WTC11 (cell line): ENCODE data around the gene CDIPT. TPM values are rescaled to one million over a fixed set of nuclear protein-coding genes. Genes with fewer than 3 reads are reported as not detected.

Experiments
- ATAC-seq: fragments of 200-7000 bp; cut with Tn5 transposase; 2 replicates; pipeline ENCODE4 v1.10.0; 2021; ENCODE audit warnings: mild to moderate bottlenecking, moderate library complexity
- CTCF ChIA-PET: fragments of 300-600 bp; sonication (Branson Sonifier 250); formaldehyde crosslinking; loops from one replicate; lab custom pipeline; 2021; ENCODE audit warnings: antibody characterized with exemption; lab: Charles Lee
- POLR2A ChIA-PET: fragments of 350-600 bp; sonication (Branson Sonifier 250); formaldehyde crosslinking; loops from one replicate; lab custom pipeline; 2021; ENCODE audit warnings: antibody characterized with exemption; lab: Charles Lee
- DNase-seq: peaks from one replicate; pipeline ENCODE4 v3.0.0; 2021; ENCODE audit warnings: low spot score
- H3K27ac Mint-ChIP-seq: 2 replicates; pipeline ENCODE4 v1.8.0; 2021; ENCODE audit warnings: mixed read lengths
- H3K27me3 Mint-ChIP-seq: 2 replicates; pipeline ENCODE4 v1.8.0; 2021; ENCODE audit warnings: low read depth, mild to moderate bottlenecking, moderate library complexity, mixed read lengths
- H3K36me3 Mint-ChIP-seq: 2 replicates; pipeline ENCODE4 v1.8.0; 2021; ENCODE audit warnings: mixed read lengths
- H3K4me1 Mint-ChIP-seq: 2 replicates; pipeline ENCODE4 v1.8.0; 2022; ENCODE audit warnings: mixed read lengths
- H3K4me3 Mint-ChIP-seq: 2 replicates; pipeline ENCODE4 v1.8.0; 2021; ENCODE audit warnings: mild to moderate bottlenecking, moderate library complexity, mixed read lengths
- H3K9me3 Mint-ChIP-seq: 2 replicates; pipeline ENCODE4 v1.8.0; 2021; ENCODE audit warnings: mixed read lengths
- CREM ChIP-seq: sonication (generic); formaldehyde crosslinking; IDR thresholded peaks from 2 replicates; pipeline ENCODE4 v1.8.1; 2022; ENCODE audit warnings: mild to moderate bottlenecking, missing genetic modification reagents, moderate library complexity
- E2F5 ChIP-seq: sonication (generic); formaldehyde crosslinking; IDR thresholded peaks from 2 replicates; pipeline ENCODE4 v1.8.1; 2022; ENCODE audit warnings: mild to moderate bottlenecking, moderate library complexity, missing genetic modification reagents
- ESRRA ChIP-seq: sonication (generic); formaldehyde crosslinking; IDR thresholded peaks from 2 replicates; pipeline ENCODE4 v1.8.1; 2022; ENCODE audit warnings: mild to moderate bottlenecking, missing genetic modification reagents, borderline replicate concordance
- ETV6 ChIP-seq: sonication (generic); formaldehyde crosslinking; IDR thresholded peaks from 2 replicates; pipeline ENCODE4 v1.8.1; 2022; ENCODE audit warnings: mild to moderate bottlenecking, missing genetic modification reagents
- HMGXB4 ChIP-seq: sonication (generic); formaldehyde crosslinking; IDR thresholded peaks from 2 replicates; pipeline ENCODE4 v1.8.1; 2023; ENCODE audit warnings: mild to moderate bottlenecking, moderate library complexity, missing genetic modification reagents
- IRF2 ChIP-seq: sonication (generic); formaldehyde crosslinking; IDR thresholded peaks from 2 replicates; pipeline ENCODE4 v1.8.0; 2022; ENCODE audit warnings: low read depth, missing genetic modification reagents, borderline replicate concordance
- KAT7 ChIP-seq: sonication (generic); formaldehyde crosslinking; IDR thresholded peaks from 2 replicates; pipeline ENCODE4 v1.8.1; 2023; ENCODE audit warnings: missing genetic modification reagents, mild to moderate bottlenecking, borderline replicate concordance
- NR2C2 ChIP-seq: sonication (generic); formaldehyde crosslinking; IDR thresholded peaks from 2 replicates; pipeline ENCODE4 v1.8.0; 2022; ENCODE audit warnings: mild to moderate bottlenecking, missing genetic modification reagents
- NR3C1 ChIP-seq: sonication (generic); formaldehyde crosslinking; conservative IDR thresholded peaks from 2 replicates; pipeline ENCODE4 v1.8.1; 2023; ENCODE audit warnings: low read depth, mild to moderate bottlenecking, missing genetic modification reagents
- PRDM15 ChIP-seq: sonication (generic); formaldehyde crosslinking; IDR thresholded peaks from 2 replicates; pipeline ENCODE4 v1.8.0; 2022; ENCODE audit warnings: missing genetic modification reagents
- RORB ChIP-seq: fragments of 250-450 bp; sonication (Bioruptor Pico); IDR thresholded peaks from 2 replicates; pipeline ENCODE4 v1.9.0; 2021; ENCODE audit warnings: mild to moderate bottlenecking
- USF1 ChIP-seq: sonication (generic); formaldehyde crosslinking; IDR thresholded peaks from 2 replicates; pipeline ENCODE4 v1.8.0; 2022; ENCODE audit warnings: mild to moderate bottlenecking, missing genetic modification reagents
- ZNF232 ChIP-seq: sonication (generic); formaldehyde crosslinking; IDR thresholded peaks from 2 replicates; pipeline ENCODE4 v1.8.0; 2022; ENCODE audit warnings: mild to moderate bottlenecking, missing genetic modification reagents
- ZNF512 ChIP-seq: sonication (generic); formaldehyde crosslinking; IDR thresholded peaks from 2 replicates; pipeline ENCODE4 v1.8.1; 2022; ENCODE audit warnings: missing genetic modification reagents, borderline replicate concordance
- total RNA-seq: library from RNA; stranded (reverse); gene quantifications from 3 replicates; pipeline ENCODE4 v1.2.3, GENCODE V29; 2021
- TF ChIP-seq, protein P1 (sequence below): sonication (generic); formaldehyde crosslinking; IDR thresholded peaks from 2 replicates; pipeline ENCODE4 v1.8.0; 2023; ENCODE audit warnings: missing genetic modification reagents, mild to moderate bottlenecking, borderline replicate concordance
- TF ChIP-seq, protein P2 (sequence below): sonication (generic); formaldehyde crosslinking; IDR thresholded peaks from 2 replicates; pipeline ENCODE4 v1.8.1; 2023; ENCODE audit warnings: mild to moderate bottlenecking, missing genetic modification reagents

The CDIPT gene
- total RNA-seq, 1 experiment from 2014 or later = 71.7 TPM

DNA sequence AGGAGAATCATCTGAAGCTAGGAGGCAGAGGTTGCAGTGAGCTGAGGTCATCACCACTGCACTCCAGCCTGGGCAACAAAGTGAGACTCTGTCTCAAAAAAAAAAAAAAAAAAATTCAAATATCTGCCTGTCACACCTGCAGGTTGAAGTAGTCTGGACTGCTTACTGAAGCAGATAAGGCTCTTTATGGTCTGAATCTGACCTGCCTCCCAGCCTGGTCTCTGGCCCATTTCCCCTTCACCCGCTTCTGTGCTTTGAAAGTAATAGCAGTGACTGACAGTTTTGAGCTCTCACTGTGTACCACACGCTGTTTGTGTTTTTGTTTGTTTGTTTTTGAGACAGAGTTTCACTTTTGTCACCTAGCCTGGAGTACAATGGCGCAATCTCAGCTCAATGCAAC, 30.5 kb upstream of the CDIPT start (continued):
- TF ChIP-seq ZNF512 (no peak), PRDM15 (CRISPR knock-in tag) (no peak), RORB (no peak)
- TF ChIP-seq, all 79 proteins: peak for 0

DNA sequence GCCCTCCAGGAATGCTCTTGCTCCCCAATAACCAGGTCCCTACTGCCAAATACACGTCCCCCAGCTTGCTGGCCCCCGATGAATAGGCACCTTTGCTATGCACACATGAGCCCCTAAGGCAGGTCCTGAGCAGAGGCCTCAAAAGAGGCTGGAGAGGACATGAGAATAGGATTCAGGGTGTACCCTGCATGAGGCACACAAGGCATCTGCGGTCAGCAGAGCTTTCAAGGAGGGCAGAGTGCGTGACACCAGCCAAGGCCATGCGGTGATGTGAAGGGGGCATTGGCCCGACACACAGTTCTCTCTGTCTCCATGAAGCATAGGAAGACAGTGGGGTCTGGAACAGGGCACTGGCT, 29.4 kb upstream of the CDIPT start:
- Mint-ChIP-seq H3K27ac (peak overlapping the region; percentile 92), H3K4me3 (no peak overlapping the region), H3K4me1 (peaks cover 15% of the 10 kb centered on the region), H3K36me3 (peaks cover 11% of the 10 kb centered on the region; the same call in 1 of the 2 replicates), H3K9me3 (no peaks in the 10 kb centered on the region), H3K27me3 (no peaks in the 10 kb centered on the region)
- ChIA-PET CTCF (interaction anchor here (0.8 kb wide), 1 partner anchor 18 kb away, joined by 3 read pairs; no protein-coding TSS in a partner anchor), POLR2A (no interaction called here)
- ATAC-seq = no peak
- DNase-seq = no peak
- TF ChIP-seq PRDM15 (CRISPR knock-in tag) (no peak), IRF2 (no peak), ETV6 (CRISPR knock-in tag) (no peak), KAT7 (no peak), NR2C2 (no peak), ZNF232 (no peak), USF1 (CRISPR knock-in tag) (no peak), E2F5 (no peak), RORB (no peak), ESRRA (CRISPR knock-in tag) (no peak), HMGXB4 (CRISPR knock-in tag) (no peak), NR3C1 (CRISPR knock-in tag) (no peak), CREM (CRISPR knock-in tag) (no peak)
- TF ChIP-seq, protein P1, sequence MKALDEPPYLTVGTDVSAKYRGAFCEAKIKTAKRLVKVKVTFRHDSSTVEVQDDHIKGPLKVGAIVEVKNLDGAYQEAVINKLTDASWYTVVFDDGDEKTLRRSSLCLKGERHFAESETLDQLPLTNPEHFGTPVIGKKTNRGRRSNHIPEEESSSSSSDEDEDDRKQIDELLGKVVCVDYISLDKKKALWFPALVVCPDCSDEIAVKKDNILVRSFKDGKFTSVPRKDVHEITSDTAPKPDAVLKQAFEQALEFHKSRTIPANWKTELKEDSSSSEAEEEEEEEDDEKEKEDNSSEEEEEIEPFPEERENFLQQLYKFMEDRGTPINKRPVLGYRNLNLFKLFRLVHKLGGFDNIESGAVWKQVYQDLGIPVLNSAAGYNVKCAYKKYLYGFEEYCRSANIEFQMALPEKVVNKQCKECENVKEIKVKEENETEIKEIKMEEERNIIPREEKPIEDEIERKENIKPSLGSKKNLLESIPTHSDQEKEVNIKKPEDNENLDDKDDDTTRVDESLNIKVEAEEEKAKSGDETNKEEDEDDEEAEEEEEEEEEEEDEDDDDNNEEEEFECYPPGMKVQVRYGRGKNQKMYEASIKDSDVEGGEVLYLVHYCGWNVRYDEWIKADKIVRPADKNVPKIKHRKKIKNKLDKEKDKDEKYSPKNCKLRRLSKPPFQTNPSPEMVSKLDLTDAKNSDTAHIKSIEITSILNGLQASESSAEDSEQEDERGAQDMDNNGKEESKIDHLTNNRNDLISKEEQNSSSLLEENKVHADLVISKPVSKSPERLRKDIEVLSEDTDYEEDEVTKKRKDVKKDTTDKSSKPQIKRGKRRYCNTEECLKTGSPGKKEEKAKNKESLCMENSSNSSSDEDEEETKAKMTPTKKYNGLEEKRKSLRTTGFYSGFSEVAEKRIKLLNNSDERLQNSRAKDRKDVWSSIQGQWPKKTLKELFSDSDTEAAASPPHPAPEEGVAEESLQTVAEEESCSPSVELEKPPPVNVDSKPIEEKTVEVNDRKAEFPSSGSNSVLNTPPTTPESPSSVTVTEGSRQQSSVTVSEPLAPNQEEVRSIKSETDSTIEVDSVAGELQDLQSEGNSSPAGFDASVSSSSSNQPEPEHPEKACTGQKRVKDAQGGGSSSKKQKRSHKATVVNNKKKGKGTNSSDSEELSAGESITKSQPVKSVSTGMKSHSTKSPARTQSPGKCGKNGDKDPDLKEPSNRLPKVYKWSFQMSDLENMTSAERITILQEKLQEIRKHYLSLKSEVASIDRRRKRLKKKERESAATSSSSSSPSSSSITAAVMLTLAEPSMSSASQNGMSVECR (CRISPR knock-in tag) = no peak
- TF ChIP-seq, protein P2, sequence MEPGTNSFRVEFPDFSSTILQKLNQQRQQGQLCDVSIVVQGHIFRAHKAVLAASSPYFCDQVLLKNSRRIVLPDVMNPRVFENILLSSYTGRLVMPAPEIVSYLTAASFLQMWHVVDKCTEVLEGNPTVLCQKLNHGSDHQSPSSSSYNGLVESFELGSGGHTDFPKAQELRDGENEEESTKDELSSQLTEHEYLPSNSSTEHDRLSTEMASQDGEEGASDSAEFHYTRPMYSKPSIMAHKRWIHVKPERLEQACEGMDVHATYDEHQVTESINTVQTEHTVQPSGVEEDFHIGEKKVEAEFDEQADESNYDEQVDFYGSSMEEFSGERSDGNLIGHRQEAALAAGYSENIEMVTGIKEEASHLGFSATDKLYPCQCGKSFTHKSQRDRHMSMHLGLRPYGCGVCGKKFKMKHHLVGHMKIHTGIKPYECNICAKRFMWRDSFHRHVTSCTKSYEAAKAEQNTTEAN (CRISPR knock-in tag) = no peak
